Suprapubic skin (tissue), 4 donors: ENCODE measurements around the gene PRTFDC1. TPM values are rescaled to one million over a fixed set of nuclear protein-coding genes. Genes with fewer than 3 reads are reported as not detected.

ENCODE experiments used
- DNase-seq, 2 donors: peaks; one replicate each; pipeline ENCODE4 v3.0.0-alpha.2; 2019; ENCODE audit warnings: low spot score in 2 of 2
- H3K27ac ChIP-seq: fragments of 200-600 bp; sonication (generic); one replicate; pipeline ENCODE4 v1.5.1; 2019
- H3K27me3 ChIP-seq: fragments of 200-600 bp; sonication (generic); one replicate; pipeline ENCODE4 v1.5.1; 2019
- H3K36me3 ChIP-seq: fragments of 200-600 bp; sonication (generic); one replicate; pipeline ENCODE4 v1.5.1; 2019
- H3K4me1 ChIP-seq: fragments of 200-600 bp; sonication (generic); one replicate; pipeline ENCODE4 v1.5.1; 2019
- H3K4me3 ChIP-seq: fragments of 200-600 bp; sonication (generic); one replicate; pipeline ENCODE4 v1.5.1; 2019; ENCODE audit warnings: mild to moderate bottlenecking
- H3K9me3 ChIP-seq: fragments of 200-600 bp; sonication (generic); one replicate; pipeline ENCODE4 v1.5.1; 2019
- EP300 ChIP-seq: sonication (generic); formaldehyde crosslinking; IDR thresholded peaks from one replicate; pipeline ENCODE4 v1.6.1; 2017; ENCODE audit warnings: antibody characterized with exemption
- POLR2A ChIP-seq, 2 donors: fragments of 450-650 bp; IDR thresholded peaks; one replicate each; pipeline ENCODE4 v1.6.1; 2017; ENCODE audit warnings: antibody characterized with exemption in 2 of 2, mild to moderate bottlenecking in 2 of 2, moderate library complexity in 2 of 2
- POLR2AphosphoS5 ChIP-seq, 3 donors: sonication (generic); formaldehyde crosslinking; IDR thresholded peaks; one replicate each; pipeline ENCODE4 v1.6.1; 2017; ENCODE audit warnings: antibody characterized with exemption in 3 of 3
- WGBS: methylation state at CpG from one replicate; pipeline ENCODE4 v1.1.5; 2018; 5-methylcytosine and 5-hydroxymethylcytosine counted together
- total RNA-seq, 4 donors: library from RNA; depleted of rRNA; stranded (reverse); fragments of >200 nt; gene quantifications; one replicate each; pipeline ENCODE4 v1.1.0, GENCODE V29; 2016
- TF ChIP-seq, protein P1 (sequence below), 2 donors: fragments of 200-600 bp in 1 of 2; fragments of 450-650 bp in 1 of 2; sonication (generic) in 1 of 2; IDR thresholded peaks; one replicate each; pipeline ENCODE4 v1.5.1; 2016 to 2019; ENCODE audit warnings: antibody characterized with exemption in 2 of 2, mild to moderate bottlenecking in 1 of 2, moderate library complexity in 1 of 2

The PRTFDC1 gene
- total RNA-seq, 4 donors from 2014 or later, result 0.40 to 0.76 (median 0.69) TPM

DNA sequence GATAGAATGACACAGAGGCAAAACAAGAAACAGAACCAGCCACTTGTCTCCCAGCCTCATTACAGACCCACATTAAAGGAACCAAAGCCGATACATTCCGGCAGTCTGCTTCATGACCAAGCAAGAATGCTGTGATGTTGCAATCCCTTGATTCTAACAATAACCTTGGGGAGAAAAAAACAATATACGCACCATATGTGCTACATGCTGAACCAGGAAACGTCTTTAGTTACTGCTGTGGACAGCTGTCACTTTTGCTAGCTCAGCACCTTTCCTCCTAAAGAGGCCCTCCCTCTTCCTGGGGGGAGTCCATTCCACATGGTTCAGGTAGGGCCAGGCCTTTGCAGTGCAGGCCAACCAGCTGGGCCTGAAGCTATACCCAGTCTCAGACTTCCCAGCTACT is 79.1 kb downstream of the PRTFDC1 start:
- Histone ChIP-seq H3K27ac (peak overlapping the region; percentile 55), H3K9me3 (no peaks in the 10 kb centered on the region), H3K27me3 (no peaks in the 10 kb centered on the region), H3K36me3 (no peaks in the 10 kb centered on the region), H3K4me1 (peaks cover 4% of the 10 kb centered on the region), H3K4me3 (no peak overlapping the region)
- 45% methylated on average over 4 of the region's 4 CpGs for WGBS
- no peak for DNase-seq
- TF ChIP-seq POLR2A (IDR thresholded peaks at IDR 0.05) (no peak), POLR2AphosphoS5 (IDR thresholded peaks at IDR 0.05) (peak in 1 of 3 donors; percentile 49)

DNA sequence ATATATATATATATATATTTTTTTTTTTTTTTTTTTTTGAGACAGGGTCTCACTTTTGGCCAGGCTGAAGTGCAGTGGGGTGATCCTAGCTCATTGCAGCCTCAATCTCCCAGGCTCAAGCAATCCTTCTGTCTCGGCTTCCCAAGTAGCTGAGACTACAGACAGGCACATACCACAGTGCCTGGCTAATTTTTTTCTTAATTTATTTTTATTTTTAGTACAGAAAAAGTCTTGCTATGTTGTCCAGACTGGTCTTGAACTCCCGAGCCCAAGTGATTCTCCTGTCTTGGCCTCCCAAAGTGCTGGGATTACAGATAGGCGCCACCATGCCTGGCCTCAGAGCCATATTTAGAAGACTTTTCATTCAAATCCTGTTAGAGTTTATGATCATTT is 79.6 kb downstream of the PRTFDC1 start:
- 74% methylated on average over 3 of the region's 3 CpGs for WGBS
- no peak for DNase-seq

DNA sequence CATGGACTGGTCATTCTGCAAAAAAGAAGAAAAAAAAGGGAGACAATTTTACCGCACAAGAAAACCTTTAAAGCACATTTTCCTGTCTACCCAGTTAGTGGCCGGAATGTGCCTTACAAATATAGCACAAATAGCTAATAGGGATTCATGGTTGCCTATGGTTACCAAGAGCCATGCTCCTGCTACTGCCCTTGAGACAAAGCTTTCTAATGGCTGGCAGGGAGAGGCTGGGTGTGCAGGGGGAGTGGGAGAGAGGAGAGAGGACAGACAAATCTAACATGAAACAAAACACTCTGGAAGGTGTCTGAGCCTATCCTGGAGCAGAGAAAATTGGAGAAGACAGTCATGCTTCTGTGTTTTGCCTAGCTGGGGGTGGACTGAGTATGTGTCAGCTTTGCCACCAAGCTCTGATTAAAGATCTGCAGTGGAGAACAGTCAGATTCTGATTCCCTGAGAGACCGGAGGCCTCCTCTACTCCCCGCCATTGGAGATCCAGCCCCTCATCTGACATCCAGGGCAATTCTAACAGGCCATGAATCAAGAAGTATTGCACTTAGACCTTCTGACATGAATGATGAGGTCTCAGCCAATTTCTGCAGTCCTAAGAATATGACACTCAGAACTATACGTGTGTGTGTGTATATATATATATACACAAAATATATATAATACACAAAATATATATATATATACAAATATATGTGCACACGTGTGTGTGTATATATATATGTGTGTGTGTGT is 80.2 kb downstream of the PRTFDC1 start:
- Histone ChIP-seq H3K27me3 (no peaks in the 10 kb centered on the region), H3K4me1 (peaks cover 7% of the 10 kb centered on the region), H3K36me3 (no peaks in the 10 kb centered on the region), H3K27ac (no peak overlapping the region), H3K4me3 (no peak overlapping the region), H3K9me3 (no peaks in the 10 kb centered on the region)
- no peak for DNase-seq
- WGBS, result 78% methylated on average over 6 of the region's 6 CpGs
- TF ChIP-seq EP300, result no peak
- no peak for TF ChIP-seq POLR2A (IDR thresholded peaks at IDR 0.05)
- no peak for TF ChIP-seq POLR2AphosphoS5 (IDR thresholded peaks at IDR 0.05)
- TF ChIP-seq, protein P1, sequence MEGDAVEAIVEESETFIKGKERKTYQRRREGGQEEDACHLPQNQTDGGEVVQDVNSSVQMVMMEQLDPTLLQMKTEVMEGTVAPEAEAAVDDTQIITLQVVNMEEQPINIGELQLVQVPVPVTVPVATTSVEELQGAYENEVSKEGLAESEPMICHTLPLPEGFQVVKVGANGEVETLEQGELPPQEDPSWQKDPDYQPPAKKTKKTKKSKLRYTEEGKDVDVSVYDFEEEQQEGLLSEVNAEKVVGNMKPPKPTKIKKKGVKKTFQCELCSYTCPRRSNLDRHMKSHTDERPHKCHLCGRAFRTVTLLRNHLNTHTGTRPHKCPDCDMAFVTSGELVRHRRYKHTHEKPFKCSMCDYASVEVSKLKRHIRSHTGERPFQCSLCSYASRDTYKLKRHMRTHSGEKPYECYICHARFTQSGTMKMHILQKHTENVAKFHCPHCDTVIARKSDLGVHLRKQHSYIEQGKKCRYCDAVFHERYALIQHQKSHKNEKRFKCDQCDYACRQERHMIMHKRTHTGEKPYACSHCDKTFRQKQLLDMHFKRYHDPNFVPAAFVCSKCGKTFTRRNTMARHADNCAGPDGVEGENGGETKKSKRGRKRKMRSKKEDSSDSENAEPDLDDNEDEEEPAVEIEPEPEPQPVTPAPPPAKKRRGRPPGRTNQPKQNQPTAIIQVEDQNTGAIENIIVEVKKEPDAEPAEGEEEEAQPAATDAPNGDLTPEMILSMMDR (IDR thresholded peaks at IDR 0.05), result no peak

More for the DNA sequence above, 79.6 kb downstream of the PRTFDC1 start:
- Histone ChIP-seq H3K4me1 (peaks cover 4% of the 10 kb centered on the region), H3K4me3 (no peak overlapping the region), H3K36me3 (no peaks in the 10 kb centered on the region), H3K9me3 (no peaks in the 10 kb centered on the region), H3K27ac (peak overlapping the region; percentile 55), H3K27me3 (no peaks in the 10 kb centered on the region)
- no peak for TF ChIP-seq POLR2A (IDR thresholded peaks at IDR 0.05)
- TF ChIP-seq, protein P1 (IDR thresholded peaks at IDR 0.05), result no peak
- no peak for TF ChIP-seq EP300
- TF ChIP-seq POLR2AphosphoS5 (IDR thresholded peaks at IDR 0.05), result no peak

DNA sequence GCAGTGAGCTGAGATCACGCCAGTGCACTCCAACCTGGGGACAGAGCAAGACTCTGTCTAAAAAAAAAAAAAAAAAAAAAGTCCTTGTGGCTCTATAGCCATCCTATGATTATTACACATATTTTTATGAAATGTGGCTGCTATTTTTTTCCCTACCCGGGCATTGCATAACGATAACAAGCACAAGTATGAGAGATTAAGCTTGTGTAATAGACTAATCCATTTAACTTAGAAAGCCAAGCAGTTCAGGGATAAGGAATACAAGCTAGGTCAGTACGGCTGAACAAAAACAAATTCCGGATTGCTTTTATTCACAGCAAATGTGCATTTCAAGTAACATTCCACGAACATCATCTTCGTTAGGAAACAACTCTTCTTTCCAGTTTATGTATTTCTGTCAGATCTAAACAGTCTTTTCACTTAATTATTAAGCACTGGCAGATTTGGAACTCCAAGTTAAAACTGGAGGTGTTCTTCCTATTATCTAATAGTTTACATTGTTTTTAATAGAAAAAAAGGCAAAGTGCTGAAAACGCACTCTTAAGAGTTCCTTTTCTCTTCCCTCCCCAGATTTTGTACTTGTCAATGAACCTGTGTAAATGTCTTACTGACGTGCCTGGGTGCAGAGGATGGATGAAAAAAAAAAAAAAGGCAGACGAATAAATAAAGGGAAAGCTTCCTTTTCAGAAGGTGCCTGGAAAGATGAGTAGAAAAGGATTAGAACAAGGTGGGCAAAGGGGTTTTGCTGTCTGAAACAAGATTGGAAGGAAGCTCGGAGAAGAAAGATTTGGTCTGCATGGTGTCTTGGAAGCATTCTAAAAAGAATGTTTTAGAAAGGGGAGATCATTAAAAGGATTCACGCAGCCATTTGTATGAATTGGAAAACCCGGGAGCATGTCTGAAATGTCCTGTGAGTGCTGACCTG is 81.1 kb downstream of the PRTFDC1 start:
- Histone ChIP-seq H3K9me3 (no peaks in the 10 kb centered on the region), H3K27ac (no peak overlapping the region), H3K27me3 (no peaks in the 10 kb centered on the region), H3K4me1 (peaks cover 13% of the 10 kb centered on the region), H3K36me3 (no peaks in the 10 kb centered on the region), H3K4me3 (no peak overlapping the region)
- no peak for TF ChIP-seq POLR2AphosphoS5 (IDR thresholded peaks at IDR 0.05)
- TF ChIP-seq, protein P1 (IDR thresholded peaks at IDR 0.05), result no peak
- TF ChIP-seq EP300, result no peak
- no peak for TF ChIP-seq POLR2A (IDR thresholded peaks at IDR 0.05)
- 81% methylated on average over 13 of the region's 13 CpGs for WGBS
- DNase-seq, result no peak

DNA sequence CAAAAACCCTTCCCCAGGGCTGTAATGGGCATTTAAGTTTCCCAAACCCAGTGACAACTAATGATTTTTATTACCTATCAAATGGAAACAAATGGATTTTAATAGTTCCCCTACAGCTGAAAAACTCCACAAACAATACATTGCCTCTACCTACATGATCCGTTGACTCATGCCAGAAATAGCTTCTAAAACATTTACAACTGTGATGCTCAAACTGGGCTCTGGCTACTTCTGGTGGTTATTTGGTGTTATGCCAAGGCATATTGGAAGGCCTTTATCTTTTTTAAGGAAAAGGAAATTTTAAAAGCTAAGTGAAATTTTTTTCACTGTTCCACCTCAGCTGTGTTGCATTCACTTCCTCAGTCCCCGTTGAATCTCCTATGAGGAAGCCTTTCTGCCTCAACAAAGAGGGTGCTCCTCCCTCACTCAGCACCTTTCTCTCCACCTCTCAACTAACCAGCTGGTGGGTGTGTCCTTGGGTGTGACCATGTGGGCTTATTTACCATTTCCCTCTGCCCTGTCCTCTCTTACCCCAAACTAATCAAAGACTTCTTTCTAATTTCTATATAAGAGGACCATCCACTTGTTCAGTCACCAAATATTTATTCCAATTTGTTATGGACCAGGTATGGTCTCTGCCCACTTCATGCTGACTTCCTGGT is 82.9 kb downstream of the PRTFDC1 start:
- Histone ChIP-seq H3K4me1 (peaks cover 13% of the 10 kb centered on the region), H3K36me3 (no peaks in the 10 kb centered on the region), H3K9me3 (no peaks in the 10 kb centered on the region), H3K27ac (no peak overlapping the region), H3K27me3 (no peaks in the 10 kb centered on the region), H3K4me3 (no peak overlapping the region)
- DNase-seq, result no peak
- 59% methylated on average over 2 of the region's 2 CpGs for WGBS
- TF ChIP-seq, protein P1 (IDR thresholded peaks at IDR 0.05), result no peak
- TF ChIP-seq POLR2A (IDR thresholded peaks at IDR 0.05) (no peak), POLR2AphosphoS5 (IDR thresholded peaks at IDR 0.05) (no peak), EP300 (no peak)
